RWPE2 (cell line): ENCODE results near the gene KCTD19.

Source experiments
- ATAC-seq: fragments of 200-7000 bp; cut with Tn5 transposase; 3 replicates; pipeline ENCODE4 v1.9.1; 2021; ENCODE audit warnings: low read depth
- DNase-seq: peaks from one replicate; pipeline ENCODE4 v3.0.0-alpha.2; 2020; ENCODE audit warnings: low spot score
- H3K27ac ChIP-seq: fragments of 450-650 bp; 2 replicates; pipeline ENCODE4 v1.5.1; 2017; ENCODE audit warnings: mild to moderate bottlenecking; ENCODE audit not compliant: poor library complexity, severe bottlenecking
- H3K27me3 ChIP-seq: fragments of 250-450 bp; sonication (Bioruptor Pico); 2 replicates; pipeline ENCODE4 v1.5.1; 2021; ENCODE audit warnings: mild to moderate bottlenecking, moderate library complexity; ENCODE audit not compliant: insufficient read depth, poor library complexity, severe bottlenecking
- H3K36me3 ChIP-seq: fragments of 250-450 bp; sonication (Bioruptor Pico); 2 replicates; pipeline ENCODE4 v1.5.1; 2020; ENCODE audit warnings: low read depth, mild to moderate bottlenecking, moderate library complexity
- H3K4me1 ChIP-seq: fragments of 250-450 bp; sonication (Bioruptor Pico); 2 replicates; pipeline ENCODE4 v1.5.1; 2021; ENCODE audit warnings: mild to moderate bottlenecking, moderate library complexity; ENCODE audit not compliant: insufficient read depth, poor library complexity, severe bottlenecking
- H3K4me3 ChIP-seq: fragments of 250-450 bp; sonication (Bioruptor Pico); 2 replicates; pipeline ENCODE4 v1.5.1; 2021; ENCODE audit warnings: mild to moderate bottlenecking, moderate library complexity; ENCODE audit not compliant: severe bottlenecking
- H3K9me3 ChIP-seq: fragments of 250-450 bp; sonication (Bioruptor Pico); 2 replicates; pipeline ENCODE4 v1.5.1; 2021; ENCODE audit warnings: mild to moderate bottlenecking, moderate library complexity; ENCODE audit not compliant: severe bottlenecking
- TF ChIP-seq, protein P1 (sequence below): fragments of 450-650 bp; IDR thresholded peaks from one replicate; pipeline ENCODE4 v1.5.1; 2017; ENCODE audit warnings: mild to moderate bottlenecking, moderate library complexity; ENCODE audit not compliant: poor library complexity, severe bottlenecking

KCTD19 gene

DNA sequence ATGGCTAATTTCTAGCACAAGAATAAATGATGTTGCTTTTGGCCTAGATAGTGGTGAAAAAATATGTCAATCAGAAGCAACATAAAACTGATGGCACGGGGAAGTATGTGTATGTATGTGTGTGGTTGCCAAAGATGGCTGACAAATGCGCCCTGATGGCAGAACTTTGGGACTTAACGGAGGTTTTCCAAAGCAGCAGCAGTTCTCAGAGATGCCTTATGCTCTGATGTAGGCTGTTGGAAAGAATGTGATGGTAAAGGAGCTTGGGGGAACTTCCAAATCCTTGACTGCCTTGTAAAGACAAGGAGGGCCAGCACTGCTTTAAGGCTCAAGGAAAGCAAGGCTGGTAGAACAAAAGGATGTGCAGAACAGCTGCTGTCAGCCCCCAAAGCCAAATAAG lies 16.0 kb downstream of the KCTD19 start:
- TF ChIP-seq, protein P1, sequence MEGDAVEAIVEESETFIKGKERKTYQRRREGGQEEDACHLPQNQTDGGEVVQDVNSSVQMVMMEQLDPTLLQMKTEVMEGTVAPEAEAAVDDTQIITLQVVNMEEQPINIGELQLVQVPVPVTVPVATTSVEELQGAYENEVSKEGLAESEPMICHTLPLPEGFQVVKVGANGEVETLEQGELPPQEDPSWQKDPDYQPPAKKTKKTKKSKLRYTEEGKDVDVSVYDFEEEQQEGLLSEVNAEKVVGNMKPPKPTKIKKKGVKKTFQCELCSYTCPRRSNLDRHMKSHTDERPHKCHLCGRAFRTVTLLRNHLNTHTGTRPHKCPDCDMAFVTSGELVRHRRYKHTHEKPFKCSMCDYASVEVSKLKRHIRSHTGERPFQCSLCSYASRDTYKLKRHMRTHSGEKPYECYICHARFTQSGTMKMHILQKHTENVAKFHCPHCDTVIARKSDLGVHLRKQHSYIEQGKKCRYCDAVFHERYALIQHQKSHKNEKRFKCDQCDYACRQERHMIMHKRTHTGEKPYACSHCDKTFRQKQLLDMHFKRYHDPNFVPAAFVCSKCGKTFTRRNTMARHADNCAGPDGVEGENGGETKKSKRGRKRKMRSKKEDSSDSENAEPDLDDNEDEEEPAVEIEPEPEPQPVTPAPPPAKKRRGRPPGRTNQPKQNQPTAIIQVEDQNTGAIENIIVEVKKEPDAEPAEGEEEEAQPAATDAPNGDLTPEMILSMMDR, result no peak
- Histone ChIP-seq H3K36me3 (no peaks in the 10 kb centered on the region), H3K9me3 (no peaks in the 10 kb centered on the region), H3K27me3 (no peaks in the 10 kb centered on the region), H3K4me1 (peaks cover 9% of the 10 kb centered on the region), H3K4me3 (no peak overlapping the region), H3K27ac (no peak overlapping the region)
- DNase-seq (no peak), ATAC-seq (no peak)

DNA sequence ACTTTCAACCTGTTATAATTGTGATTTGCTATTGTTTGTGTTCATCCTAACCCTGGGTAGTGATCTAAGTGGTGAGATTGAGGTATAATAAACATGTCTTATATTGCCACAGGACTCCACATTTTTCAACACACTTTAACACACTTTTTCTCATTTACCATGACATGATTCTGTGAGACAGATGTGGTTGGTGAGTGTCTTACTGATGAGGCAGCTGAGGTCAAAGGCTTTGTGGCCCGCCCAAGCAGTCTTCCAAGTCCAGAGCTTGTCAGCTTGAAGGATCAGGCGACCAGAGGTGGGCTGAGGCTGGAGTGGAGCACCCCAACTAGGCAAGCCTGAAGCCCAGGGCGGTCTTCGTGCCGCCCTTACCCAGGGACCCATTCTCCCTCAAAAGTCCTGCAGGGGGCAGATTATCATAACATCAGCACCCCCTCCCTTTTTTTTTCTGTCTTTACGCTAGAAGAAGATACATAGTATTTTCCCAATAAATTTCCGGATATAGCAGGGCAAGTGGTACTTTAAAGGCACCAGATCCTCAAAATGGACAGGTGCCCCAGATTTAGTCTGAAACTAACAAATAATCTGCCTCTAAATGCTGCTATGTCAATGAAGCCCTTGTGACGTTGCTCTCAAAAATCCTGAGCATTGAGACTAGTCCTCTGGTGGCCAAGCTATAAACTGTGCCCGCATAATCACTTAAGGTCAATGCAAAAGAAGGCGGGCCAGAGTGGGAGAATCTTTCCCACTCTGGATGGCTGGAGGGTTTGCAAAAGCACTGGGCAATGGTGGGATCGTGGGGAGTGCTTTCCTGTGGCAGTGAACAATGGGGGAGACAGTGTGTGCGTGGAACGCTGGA lies 21.1 kb downstream of the KCTD19 start:
- no peak for ATAC-seq
- Histone ChIP-seq H3K27me3 (no peaks in the 10 kb centered on the region), H3K9me3 (no peaks in the 10 kb centered on the region), H3K36me3 (no peaks in the 10 kb centered on the region), H3K4me3 (no peak overlapping the region), H3K27ac (no peak overlapping the region), H3K4me1 (no peaks in the 10 kb centered on the region)
- TF ChIP-seq, protein P1, result no peak
- DNase-seq, result no peak

DNA sequence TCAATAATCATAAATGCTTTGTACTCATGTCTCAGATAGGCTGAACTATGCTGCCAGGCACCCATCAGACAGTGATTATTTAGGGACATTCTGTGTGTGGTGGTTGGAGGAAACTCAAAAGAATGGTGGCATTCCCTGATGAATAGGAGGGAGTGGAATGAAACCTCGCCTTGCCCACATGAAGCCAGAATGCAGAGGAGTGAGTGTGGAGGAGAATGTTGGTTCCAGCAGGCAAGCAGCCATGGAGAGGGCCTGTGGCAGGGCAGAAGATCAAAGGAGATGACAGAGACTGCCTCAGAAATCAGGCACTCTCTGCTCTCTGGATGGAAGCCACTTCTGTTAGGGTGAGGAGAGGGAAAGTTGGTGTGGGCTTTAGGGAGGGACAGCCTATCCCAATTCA lies 22.5 kb downstream of the KCTD19 start:
- no peaks in the 10 kb centered on the region for H3K27me3 ChIP-seq
- no peak overlapping the region for H3K27ac ChIP-seq
- ATAC-seq (no peak), DNase-seq (no peak)
- TF ChIP-seq, protein P1, result no peak
- no peak overlapping the region for H3K4me3 ChIP-seq
- H3K4me1 ChIP-seq, result no peaks in the 10 kb centered on the region
- H3K36me3 ChIP-seq, result no peaks in the 10 kb centered on the region
- no peaks in the 10 kb centered on the region for H3K9me3 ChIP-seq

DNA sequence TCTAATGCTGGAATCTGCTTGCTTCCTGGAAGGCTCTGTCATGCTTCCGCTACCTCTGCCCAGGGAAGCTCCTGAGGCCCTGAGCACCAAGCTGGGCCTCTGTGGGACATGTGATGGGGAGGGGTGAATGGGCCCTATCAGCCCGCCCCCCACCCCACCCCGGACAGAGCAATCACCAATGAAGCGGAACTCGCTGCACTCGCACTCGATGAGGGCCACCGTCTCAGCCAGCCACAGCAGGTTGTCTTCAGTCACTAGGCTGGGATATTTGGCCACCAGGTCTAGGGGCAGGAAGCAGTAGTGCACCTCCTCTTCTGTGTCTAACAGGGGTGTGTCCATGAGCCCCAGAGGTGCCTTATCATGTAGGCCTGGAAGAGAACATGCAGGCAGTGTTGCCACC lies 23.6 kb downstream of the KCTD19 start:
- DNase-seq, result no peak
- no peaks in the 10 kb centered on the region for H3K27me3 ChIP-seq
- TF ChIP-seq, protein P1, result no peak
- H3K36me3 ChIP-seq, result no peaks in the 10 kb centered on the region
- no peaks in the 10 kb centered on the region for H3K4me1 ChIP-seq
- ATAC-seq, result no peak
- no peaks in the 10 kb centered on the region for H3K9me3 ChIP-seq
- no peak overlapping the region for H3K4me3 ChIP-seq
- H3K27ac ChIP-seq, result no peak overlapping the region

DNA sequence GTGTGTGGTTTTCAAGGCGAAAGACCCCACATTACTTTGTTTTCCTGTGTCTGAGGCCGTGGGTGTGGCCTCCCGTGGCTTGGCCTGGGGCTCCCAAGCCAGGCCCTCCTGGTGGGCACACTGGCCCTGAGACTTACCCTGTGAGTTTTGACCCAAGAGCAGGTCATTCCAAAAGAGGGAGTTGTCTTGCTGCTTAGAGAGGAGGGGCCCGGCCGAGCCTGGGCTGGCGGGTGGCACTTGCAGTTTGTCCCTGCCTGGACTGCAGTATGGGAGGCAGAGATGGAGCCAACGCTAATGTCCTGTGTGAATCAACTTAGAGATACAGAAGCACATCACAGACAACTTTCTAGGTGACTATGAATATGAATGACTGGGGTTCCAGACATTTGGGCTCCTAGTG lies 24.5 kb downstream of the KCTD19 start:
- DNase-seq (no peak), ATAC-seq (no peak)
- TF ChIP-seq, protein P1, result no peak
- H3K4me3 ChIP-seq, result no peak overlapping the region
- no peaks in the 10 kb centered on the region for H3K4me1 ChIP-seq
- no peaks in the 10 kb centered on the region for H3K9me3 ChIP-seq
- no peak overlapping the region for H3K27ac ChIP-seq
- no peaks in the 10 kb centered on the region for H3K27me3 ChIP-seq
- H3K36me3 ChIP-seq, result no peaks in the 10 kb centered on the region
